Measurements from ENCODE around the gene RAB7B.

Gene RAB7B

GRCh38 chr1:205993068-205993467, 10.1 kb downstream of the RAB7B start:
- no peak for DNase-seq

DNA sequence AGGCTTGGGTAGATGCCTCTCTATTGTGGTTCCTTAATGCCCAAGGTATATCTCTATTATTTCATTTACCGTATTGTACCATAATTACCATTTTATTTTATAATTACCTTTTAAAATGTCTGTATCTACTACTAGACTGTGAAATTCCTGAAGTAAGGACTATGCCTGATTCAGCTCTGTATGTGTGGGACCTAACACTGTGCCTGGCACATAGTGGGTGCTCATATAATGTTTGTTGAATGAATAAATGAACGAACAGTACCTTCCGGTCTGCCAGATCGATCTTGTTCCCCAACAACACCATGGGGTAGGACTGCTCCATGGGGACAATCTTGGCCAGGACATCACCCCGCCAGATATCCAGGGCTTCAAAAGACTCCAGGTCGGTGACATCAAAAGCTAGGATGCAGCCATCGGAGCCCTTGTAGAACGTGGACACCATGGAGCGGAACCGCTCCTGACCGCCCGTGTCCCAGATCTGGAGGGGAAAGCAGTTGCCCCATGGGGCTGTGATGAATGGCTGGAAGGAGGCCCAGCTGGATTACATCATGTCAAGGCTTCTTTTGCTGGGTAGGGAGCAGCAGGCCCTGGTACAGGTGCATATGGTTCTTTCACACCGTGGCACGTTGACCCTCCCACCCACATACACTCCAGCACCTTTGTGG, 10.8 kb downstream of the RAB7B start:
- no peak for DNase-seq

GRCh38 chr1:205991237-205991636, 12.0 kb downstream of the RAB7B start:
- no peak for DNase-seq

DNA sequence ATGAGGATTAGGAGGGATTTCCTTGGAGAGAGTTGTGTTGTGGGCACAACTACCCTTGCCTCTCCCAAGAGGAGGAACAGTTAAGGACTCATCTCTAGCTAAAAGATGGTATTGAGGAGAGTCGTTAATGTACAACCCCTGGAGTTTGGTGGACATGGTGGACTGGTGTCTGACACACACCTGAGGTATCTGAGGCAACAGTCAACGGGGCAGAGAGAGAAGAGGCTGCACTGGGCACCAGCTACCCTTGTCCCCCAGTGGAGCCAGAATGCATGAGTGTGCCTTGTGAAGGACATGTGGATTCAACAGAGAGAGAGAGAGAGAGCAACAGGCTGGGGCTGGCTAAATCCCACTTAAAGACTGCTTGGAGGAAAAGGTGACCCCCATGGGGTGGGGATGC, 13.0 kb downstream of the RAB7B start:
- no peak for DNase-seq

DNA sequence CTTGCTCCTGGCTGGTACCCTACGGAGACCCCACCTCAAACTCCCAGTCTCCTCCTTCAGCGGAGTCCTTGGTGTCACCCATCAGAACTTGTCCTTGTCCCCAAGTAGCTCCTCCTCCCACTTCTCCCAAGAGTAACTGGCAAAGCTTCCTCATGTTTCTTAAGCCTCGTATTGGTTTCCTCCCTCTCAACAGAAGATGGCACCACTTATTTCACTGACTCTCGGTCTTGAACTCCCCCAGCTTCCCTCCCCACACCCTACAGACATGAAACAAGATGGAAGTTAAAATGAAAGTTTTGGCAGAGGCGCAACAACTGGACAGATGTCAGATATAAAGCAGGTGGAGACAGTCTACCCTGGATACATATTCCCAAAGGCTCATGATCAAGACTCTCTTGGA, 13.4 kb downstream of the RAB7B start:
- DNase-seq: no peak

DNA sequence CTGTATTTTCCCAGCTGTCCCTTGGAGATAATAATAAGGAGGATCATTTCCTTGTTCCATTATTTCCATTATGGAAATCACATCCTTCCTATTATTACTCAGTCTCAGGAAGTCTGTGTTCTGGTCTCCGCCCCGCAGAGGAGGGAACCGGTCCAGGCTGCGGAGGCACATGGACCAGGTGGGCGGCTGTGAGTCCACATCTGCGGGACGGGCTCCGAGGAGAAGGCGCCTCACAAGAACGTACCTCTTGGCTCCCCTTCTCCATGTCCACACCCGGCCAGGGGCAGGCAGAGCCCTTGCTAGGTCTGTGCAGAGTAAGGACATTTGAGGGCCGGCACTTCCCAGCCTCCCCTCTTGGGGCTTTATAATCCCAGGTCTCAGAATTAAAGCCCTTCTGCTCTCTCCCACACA, 14.6 kb downstream of the RAB7B start:
- DNase-seq: no peak

DNA sequence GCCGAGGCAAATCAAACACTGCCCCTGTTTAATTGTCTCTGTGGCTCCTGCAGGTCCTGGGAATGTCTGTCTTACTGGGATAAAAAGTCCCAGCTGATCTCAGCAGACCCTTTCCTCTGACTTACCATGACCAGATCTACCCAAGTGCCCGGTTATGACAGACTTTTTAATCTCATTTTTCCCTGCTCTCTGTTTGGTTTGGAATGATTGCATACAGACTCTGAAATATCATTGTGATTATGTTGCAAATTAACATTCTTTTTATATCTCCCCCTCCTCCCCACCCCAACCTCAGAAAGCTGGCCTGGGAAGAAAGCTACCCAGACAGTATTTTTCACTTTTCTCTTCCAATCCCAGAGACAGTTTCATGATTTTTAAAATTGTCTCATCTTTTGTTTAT, 16.3 kb downstream of the RAB7B start:
- no peak for DNase-seq

GRCh38 chr1:205986292-205986691, 16.9 kb downstream of the RAB7B start:
- peak; percentile 34 for DNase-seq

GRCh38 chr1:205985330-205986005, 17.7 kb downstream of the RAB7B start:
- no peak for DNase-seq

- peak; percentile 85 for DNase-seq
Observed at GRCh38 chr1:205983925-205984725, 19.1 kb downstream of the RAB7B start.

GRCh38 chr1:205981257-205981656, 21.9 kb downstream of the RAB7B start:
- no peak for DNase-seq

- DNase-seq: no peak
Observed at GRCh38 chr1:205980237-205980870, 22.8 kb downstream of the RAB7B start.

DNA sequence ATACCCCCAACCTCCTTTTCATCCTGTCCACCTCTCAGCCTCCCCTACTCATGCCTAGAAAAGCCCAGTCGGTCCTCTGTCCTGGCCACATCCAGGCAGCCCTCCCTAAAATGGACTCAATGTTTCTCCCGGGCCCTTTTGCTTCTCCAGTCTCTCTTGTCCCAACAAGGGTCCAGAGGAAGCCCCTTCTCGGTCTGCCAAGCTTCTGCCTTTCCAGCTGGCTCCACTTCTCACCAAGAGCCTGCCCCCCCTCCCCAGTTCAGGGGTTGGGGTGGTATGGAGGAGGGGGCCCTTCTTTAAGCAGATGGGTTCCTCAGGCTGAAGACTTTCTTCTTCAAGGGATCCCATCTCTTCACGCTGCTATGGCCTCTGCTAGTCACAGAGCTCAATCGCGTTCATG, 23.9 kb downstream of the RAB7B start:
- DNase-seq: no peak

DNA sequence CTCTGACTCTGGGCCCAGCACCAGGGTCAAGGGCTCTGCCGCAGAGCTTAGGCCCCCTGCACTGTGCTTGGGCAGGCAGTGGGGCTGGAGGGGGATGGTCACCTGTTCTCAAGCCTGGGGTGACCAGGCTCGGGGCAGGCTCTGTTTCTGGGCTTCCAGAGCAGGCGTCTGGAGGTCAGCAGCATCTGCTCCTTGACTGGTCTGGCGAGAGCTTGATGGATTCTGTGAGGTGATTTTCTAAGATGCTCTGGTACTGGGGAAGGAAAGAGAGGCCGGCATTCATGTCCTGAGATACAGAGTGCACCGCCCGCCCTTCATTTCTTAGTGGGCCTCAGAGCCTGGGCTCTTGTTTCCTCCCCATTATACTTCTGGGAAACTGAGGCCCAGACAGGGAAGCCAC, 24.5 kb downstream of the RAB7B start:
- no peak for DNase-seq

DNA sequence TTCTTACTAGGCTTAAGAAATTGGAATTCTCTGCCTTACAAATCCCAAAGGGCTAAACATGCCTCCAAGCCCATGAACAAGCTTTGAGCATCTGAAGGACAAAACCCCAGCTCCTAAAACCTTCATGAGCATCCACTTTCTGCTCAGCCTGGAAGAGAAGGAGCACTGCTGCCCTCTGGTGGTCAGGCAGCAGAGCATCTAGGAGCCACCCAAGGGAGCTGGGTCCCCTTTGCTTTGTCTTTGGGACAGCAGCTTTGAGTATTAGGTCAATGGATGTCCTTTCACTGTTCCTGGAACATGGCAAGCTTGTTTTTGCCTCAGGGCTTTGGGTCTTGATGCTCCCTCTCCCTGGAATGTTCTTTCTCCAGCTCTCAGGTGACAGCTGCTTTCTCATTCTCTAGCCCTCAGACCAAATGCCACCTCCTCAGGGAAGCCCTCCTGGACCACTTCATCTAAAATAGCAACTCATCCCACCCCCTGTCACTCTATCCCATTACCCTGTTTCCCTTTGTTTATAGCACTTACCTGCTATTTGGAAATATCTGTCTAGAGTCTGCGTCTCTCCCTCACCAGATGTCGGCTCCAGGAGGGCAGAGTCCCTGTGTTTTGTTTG, 25.7 kb downstream of the RAB7B start:
- peak; percentile 92 for DNase-seq

- DNase-seq: no peak
Observed at GRCh38 chr1:205976708-205977401, 26.3 kb downstream of the RAB7B start.

DNA sequence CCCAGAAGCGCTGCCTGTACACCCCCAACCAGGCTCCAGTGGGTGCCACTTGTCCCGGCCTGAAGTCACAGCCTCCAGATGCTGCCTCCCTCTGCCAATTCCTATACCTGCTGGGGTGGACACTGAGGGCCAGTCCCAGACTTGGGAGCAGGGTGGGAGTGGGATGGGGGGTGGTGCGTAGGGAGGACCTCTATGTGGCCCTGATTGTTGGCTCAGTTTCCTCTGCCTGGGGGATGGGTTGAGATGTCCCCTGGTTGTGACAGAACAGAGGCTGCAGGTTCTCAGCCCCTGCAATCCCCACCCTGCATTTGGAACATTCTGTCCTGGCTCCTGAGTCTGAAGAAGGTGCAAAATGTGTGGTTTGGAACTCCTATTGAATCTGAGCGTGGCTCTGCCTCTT, 27.2 kb downstream of the RAB7B start:
- DNase-seq: no peak

GRCh38 chr1:205975387-205975998, 27.7 kb downstream of the RAB7B start:
- DNase-seq: no peak

GRCh38 chr1:205974712-205975111, 28.5 kb downstream of the RAB7B start:
- DNase-seq: no peak

DNA sequence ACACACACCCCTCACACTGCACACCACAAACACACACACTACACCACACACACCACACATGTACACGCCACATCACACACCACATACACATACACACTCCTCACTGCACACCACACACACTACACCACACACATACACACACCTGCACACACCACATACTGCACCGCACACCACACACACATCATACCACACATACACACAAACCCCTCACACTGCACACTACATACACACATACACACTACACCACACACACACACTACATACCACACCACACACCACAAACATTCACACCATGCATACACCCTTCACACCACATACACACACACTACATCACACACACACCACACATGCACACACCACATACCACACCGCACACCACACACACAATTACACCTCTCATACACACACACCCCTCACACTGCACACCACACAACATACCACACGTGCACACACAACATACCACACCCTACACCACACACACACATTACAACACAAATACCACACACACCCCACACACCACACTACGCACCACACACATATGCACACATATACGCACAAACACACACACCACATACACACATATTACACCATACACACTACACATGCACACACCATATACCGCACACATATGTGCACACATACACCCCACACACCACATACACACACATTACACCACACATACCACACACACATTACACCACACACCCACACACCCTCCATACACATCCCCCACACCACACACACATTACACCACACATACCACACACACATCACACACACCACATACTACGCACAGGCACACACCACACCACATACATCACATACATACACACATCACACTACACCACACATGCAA, 29.6 kb downstream of the RAB7B start:
- no peak for DNase-seq
